ENCODE data around the gene FAM120AOS.
A peak's percentile ranks its signal among the peaks of the same experiment; 100 is the strongest.

The FAM120AOS gene

GRCh38 chr9:93453047-93453914 lies at the start of gene FAM120AOS:
Gene FAM120AOS (minus strand): TSS chr9:93453581. CDS start chr9:93452709, 872 bp downstream.
- ChIA-PET CTCF (interaction anchor here (0.6 to 1.7 kb wide), 8 partner anchors 10 to 207 kb away, joined by 3 to 13 read pairs (median 3); no protein-coding TSS in a partner anchor), POLR2A (interaction anchor here (0.5 to 1.9 kb wide), 13 partner anchors 9 to 888 kb away, joined by 3 to 14 read pairs (median 3); partner anchors contain the start of gene NINJ1)
- Histone ChIP-seq H3K36me3 (ENCODE audit: control insufficient read depth in 2 of 2, insufficient read depth in 1 of 2, low read length in 2 of 2) (peaks cover 9 to 24% of the 10 kb centered on the region in 2 experiments; a peak in 2 of 3 replicates), H3K9me3 (ENCODE audit: control insufficient read depth, insufficient read depth, low read depth, low read length) (no peaks in the 10 kb centered on the region), H3K4me3 (ENCODE audit: low read depth, low read length) (peak within 1 kb of the TSS; percentile 93), H3K27ac (ENCODE audit: extremely low read depth, low read depth, low read length) (peak within 1 kb of the TSS; percentile 92), H3K4me1 (ENCODE audit: control insufficient read depth, insufficient read depth, low read length) (peaks cover 5% of the 10 kb centered on the region; the same call in 1 of the 2 replicates)
- TF ChIP-seq ZSCAN18 (tag by site-specific recombination; IDR thresholded peaks at IDR 0.05), result no peak
- TF ChIP-seq ZNF335 (tag by site-specific recombination; conservative IDR thresholded peaks at IDR 0.05), result peak; percentile 86
- TF ChIP-seq ZNF23 (tag by site-specific recombination; IDR thresholded peaks at IDR 0.05; ENCODE audit: borderline replicate concordance), result no peak
- TF ChIP-seq ZEB2 (tag by site-specific recombination; IDR thresholded peaks at IDR 0.05), result no peak
- TF ChIP-seq ZNF175 (tag by site-specific recombination; IDR thresholded peaks at IDR 0.05), result no peak
- TF ChIP-seq, protein P1, sequence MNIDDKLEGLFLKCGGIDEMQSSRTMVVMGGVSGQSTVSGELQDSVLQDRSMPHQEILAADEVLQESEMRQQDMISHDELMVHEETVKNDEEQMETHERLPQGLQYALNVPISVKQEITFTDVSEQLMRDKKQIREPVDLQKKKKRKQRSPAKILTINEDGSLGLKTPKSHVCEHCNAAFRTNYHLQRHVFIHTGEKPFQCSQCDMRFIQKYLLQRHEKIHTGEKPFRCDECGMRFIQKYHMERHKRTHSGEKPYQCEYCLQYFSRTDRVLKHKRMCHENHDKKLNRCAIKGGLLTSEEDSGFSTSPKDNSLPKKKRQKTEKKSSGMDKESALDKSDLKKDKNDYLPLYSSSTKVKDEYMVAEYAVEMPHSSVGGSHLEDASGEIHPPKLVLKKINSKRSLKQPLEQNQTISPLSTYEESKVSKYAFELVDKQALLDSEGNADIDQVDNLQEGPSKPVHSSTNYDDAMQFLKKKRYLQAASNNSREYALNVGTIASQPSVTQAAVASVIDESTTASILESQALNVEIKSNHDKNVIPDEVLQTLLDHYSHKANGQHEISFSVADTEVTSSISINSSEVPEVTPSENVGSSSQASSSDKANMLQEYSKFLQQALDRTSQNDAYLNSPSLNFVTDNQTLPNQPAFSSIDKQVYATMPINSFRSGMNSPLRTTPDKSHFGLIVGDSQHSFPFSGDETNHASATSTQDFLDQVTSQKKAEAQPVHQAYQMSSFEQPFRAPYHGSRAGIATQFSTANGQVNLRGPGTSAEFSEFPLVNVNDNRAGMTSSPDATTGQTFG (tag by site-specific recombination; IDR thresholded peaks at IDR 0.05; ENCODE audit: borderline replicate concordance), result no peak
- no peak for TF ChIP-seq ZNF548 (tag by site-specific recombination; IDR thresholded peaks at IDR 0.05)
- TF ChIP-seq, protein P2, sequence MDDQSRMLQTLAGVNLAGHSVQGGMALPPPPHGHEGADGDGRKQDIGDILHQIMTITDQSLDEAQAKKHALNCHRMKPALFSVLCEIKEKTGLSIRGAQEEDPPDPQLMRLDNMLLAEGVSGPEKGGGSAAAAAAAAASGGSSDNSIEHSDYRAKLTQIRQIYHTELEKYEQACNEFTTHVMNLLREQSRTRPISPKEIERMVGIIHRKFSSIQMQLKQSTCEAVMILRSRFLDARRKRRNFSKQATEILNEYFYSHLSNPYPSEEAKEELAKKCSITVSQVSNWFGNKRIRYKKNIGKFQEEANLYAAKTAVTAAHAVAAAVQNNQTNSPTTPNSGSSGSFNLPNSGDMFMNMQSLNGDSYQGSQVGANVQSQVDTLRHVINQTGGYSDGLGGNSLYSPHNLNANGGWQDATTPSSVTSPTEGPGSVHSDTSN (CRISPR knock-in tag; IDR thresholded peaks at IDR 0.05), result peak; percentile 45; the same call in 1 of the 2 replicates
- TF ChIP-seq KLF16 (tag by site-specific recombination; IDR thresholded peaks at IDR 0.05), result no peak
- no peak for TF ChIP-seq REPIN1 (tag by site-specific recombination; IDR thresholded peaks at IDR 0.05; ENCODE audit: low read depth)
- TF ChIP-seq ZNF658 (tag by site-specific recombination; IDR thresholded peaks at IDR 0.05), result no peak
- TF ChIP-seq MZF1 (tag by site-specific recombination; IDR thresholded peaks at IDR 0.05; ENCODE audit: borderline replicate concordance), result no peak
- TF ChIP-seq, protein P3, sequence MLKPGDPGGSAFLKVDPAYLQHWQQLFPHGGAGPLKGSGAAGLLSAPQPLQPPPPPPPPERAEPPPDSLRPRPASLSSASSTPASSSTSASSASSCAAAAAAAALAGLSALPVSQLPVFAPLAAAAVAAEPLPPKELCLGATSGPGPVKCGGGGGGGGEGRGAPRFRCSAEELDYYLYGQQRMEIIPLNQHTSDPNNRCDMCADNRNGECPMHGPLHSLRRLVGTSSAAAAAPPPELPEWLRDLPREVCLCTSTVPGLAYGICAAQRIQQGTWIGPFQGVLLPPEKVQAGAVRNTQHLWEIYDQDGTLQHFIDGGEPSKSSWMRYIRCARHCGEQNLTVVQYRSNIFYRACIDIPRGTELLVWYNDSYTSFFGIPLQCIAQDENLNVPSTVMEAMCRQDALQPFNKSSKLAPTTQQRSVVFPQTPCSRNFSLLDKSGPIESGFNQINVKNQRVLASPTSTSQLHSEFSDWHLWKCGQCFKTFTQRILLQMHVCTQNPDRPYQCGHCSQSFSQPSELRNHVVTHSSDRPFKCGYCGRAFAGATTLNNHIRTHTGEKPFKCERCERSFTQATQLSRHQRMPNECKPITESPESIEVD (tag by site-specific recombination; IDR thresholded peaks at IDR 0.05), result 0 out of 2 replicates have a peak, but pooled peaks have one; percentile 7
- TF ChIP-seq ZNF266 (tag by site-specific recombination; IDR thresholded peaks at IDR 0.05; ENCODE audit: low read depth), result no peak
- TF ChIP-seq ZNF558 (tag by site-specific recombination; IDR thresholded peaks at IDR 0.05), result no peak
- no peak for TF ChIP-seq ZNF324 (tag by site-specific recombination; IDR thresholded peaks at IDR 0.05)
- TF ChIP-seq ZNF24 (tag by site-specific recombination; IDR thresholded peaks at IDR 0.05), result no peak
- peak; percentile 70 for TF ChIP-seq PRDM10 (tag by site-specific recombination; IDR thresholded peaks at IDR 0.05)
- no peak for TF ChIP-seq ZNF155 (tag by site-specific recombination; IDR thresholded peaks at IDR 0.05)
- TF ChIP-seq ZNF114 (tag by site-specific recombination; IDR thresholded peaks at IDR 0.05), result no peak
- TF ChIP-seq ZNF16 (tag by site-specific recombination; IDR thresholded peaks at IDR 0.05; ENCODE audit: low read depth), result no peak
- TF ChIP-seq ZNF585B (tag by site-specific recombination; IDR thresholded peaks at IDR 0.05), result no peak
- no peak for TF ChIP-seq ZNF473 (tag by site-specific recombination; IDR thresholded peaks at IDR 0.05)
- TF ChIP-seq GFI1B (tag by site-specific recombination; IDR thresholded peaks at IDR 0.05), result no peak
- 0 out of 2 replicates have a peak, but pooled peaks have one; percentile 25 for TF ChIP-seq ZFP37 (tag by site-specific recombination; IDR thresholded peaks at IDR 0.05)
- TF ChIP-seq TRIM28 (IDR thresholded peaks at IDR 0.05; ENCODE audit: borderline replicate concordance, low read length), result no peak
- TF ChIP-seq YY2 (tag by site-specific recombination; IDR thresholded peaks at IDR 0.05), result peak; percentile 63

All from HEK293 (cell line).